CD4-positive, alpha-beta T cell treated with Interferon gamma for 1 hour (primary cell): ENCODE data around the gene LHPP.
"Not testable (repeated sequence)": the region's sequence is repeated elsewhere in the genome, so short reads cannot be mapped to it uniquely, and the experiment has no call there.

ENCODE experiments used
- DNase-seq: peaks from one replicate; pipeline ENCODE4 v3.0.0-alpha.2; 2020

LHPP gene

GRCh38 chr10:124461642-124462347 lies at the start of gene LHPP:
Gene LHPP (plus strand): TSS chr10:124461823. CDS start chr10:124461863, 40 bp downstream.
- DNase-seq: peak; percentile 85

GRCh38 chr10:124414076-124414475 lies 47.5 kb upstream of the LHPP start:
- DNase-seq: no peak

- no peak for DNase-seq
Observed at GRCh38 chr10:124415210-124415609, 46.4 kb upstream of the LHPP start.

GRCh38 chr10:124416733-124417132 lies 44.9 kb upstream of the LHPP start:
- no peak for DNase-seq

GRCh38 chr10:124417895-124418725 lies 43.5 kb upstream of the LHPP start:
- peak; percentile 31 for DNase-seq

GRCh38 chr10:124418726-124419501 lies 42.7 kb upstream of the LHPP start, which contains the start of gene OAT:
Gene OAT (minus strand): TSS chr10:124418923. CDS start chr10:124412171, 6,752 bp downstream.
- DNase-seq: peak; percentile 96

- DNase-seq: no peak
Observed at GRCh38 chr10:124419635-124420034, 42.0 kb upstream of the LHPP start.

GRCh38 chr10:124420254-124420653 lies 41.4 kb upstream of the LHPP start:
- DNase-seq: no peak

- DNase-seq: no peak
Observed at GRCh38 chr10:124422742-124423141, 38.9 kb upstream of the LHPP start.

GRCh38 chr10:124423813-124424212 lies 37.8 kb upstream of the LHPP start:
- no peak for DNase-seq

GRCh38 chr10:124425227-124425962 lies 36.2 kb upstream of the LHPP start:
- DNase-seq: no peak

GRCh38 chr10:124428207-124428777 lies 33.3 kb upstream of the LHPP start:
- no peak for DNase-seq

GRCh38 chr10:124429576-124429975 lies 32.0 kb upstream of the LHPP start:
- DNase-seq: no peak

GRCh38 chr10:124430077-124430476 lies 31.5 kb upstream of the LHPP start:
- no peak for DNase-seq

GRCh38 chr10:124433461-124433860 lies 28.2 kb upstream of the LHPP start:
- no peak for DNase-seq

- DNase-seq: not testable (repeated sequence)
Observed at GRCh38 chr10:124435683-124436082, 25.9 kb upstream of the LHPP start.

GRCh38 chr10:124436191-124436638 lies 25.4 kb upstream of the LHPP start:
- DNase-seq: no peak

GRCh38 chr10:124441694-124442093 lies 19.9 kb upstream of the LHPP start:
- not testable (repeated sequence) for DNase-seq

GRCh38 chr10:124446830-124447750 lies 14.5 kb upstream of the LHPP start:
- DNase-seq: no peak

GRCh38 chr10:124447751-124448466 lies 13.7 kb upstream of the LHPP start:
- DNase-seq: no peak
